T-helper 1 cell (primary cell): ENCODE results near the gene SHISA9.

Source experiments
- DNase-seq, 5 donors: peaks; one replicate each; pipeline ENCODE4 v3.0.0-alpha.2; 2012 to 2020

The SHISA9 gene

DNA sequence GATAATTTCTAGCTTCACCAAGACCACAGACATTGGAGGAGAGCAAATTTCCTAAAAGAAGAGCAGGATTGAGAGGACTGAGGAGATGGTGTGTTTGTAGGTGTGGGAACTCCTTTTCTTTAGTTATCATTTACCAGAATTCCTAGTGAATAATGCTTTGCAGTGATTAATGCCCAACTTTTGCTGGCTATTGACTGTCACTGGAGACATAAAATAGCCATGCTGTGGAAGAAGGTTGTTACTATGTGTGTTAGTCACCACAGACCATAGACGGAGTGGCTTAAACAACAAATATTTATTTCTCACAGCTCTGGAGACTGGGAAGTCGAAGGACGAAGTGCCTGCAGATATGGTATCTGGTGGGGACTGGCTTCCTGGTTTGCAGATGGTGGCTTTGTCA, 179.1 kb downstream of the SHISA9 start:
- DNase-seq, result no peak

- no peak for DNase-seq
These were observed 180.5 kb downstream of the SHISA9 start for GRCh38 chr16:13081825-13082331.

DNA sequence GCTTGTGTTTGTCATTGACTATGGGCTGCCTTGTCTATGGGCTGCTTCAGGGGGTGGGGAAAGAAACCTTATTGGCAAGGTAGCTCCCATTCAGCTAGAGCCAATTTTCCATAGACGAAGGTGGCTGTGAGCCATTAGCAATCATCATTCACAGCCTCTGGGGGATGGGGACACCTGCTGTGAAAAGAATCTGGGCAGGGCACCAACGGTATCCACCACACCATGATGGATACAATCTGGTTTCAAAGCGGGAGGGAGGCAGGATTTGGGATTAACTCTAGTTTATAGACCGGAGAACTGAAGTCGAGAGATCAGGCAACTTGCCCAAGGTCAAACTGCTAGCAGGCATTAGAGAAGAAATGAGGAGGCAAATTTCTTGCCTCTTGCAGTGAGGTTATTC, 182.3 kb downstream of the SHISA9 start:
- DNase-seq, result no peak

GRCh38 chr16:13084331-13084730, 182.9 kb downstream of the SHISA9 start:
- DNase-seq, result no peak

GRCh38 chr16:13093661-13094060, 192.3 kb downstream of the SHISA9 start:
- DNase-seq, result no peak

- DNase-seq, result no peak
These were observed 193.7 kb downstream of the SHISA9 start for GRCh38 chr16:13095061-13095460.

GRCh38 chr16:13098536-13098935, 197.1 kb downstream of the SHISA9 start:
- no peak for DNase-seq

DNA sequence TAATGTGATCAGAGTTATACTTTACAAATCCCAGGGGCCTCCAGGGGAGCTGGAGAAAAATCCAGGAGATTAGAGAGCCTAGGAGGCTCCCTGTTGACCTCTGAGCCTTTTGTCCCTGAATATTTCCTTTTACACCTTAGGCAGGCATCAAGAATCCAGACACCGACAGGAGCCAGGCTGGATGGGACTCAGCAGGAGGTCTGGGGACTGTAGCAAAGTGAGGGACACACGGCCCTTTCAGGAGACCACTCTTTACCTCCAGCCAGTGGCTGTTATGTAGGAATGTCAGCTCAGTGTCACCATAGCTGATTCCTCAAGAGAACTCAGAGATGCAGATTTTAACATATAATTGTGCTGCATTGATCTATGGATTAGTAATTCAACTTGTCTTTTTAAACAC, 198.4 kb downstream of the SHISA9 start:
- no peak for DNase-seq

DNA sequence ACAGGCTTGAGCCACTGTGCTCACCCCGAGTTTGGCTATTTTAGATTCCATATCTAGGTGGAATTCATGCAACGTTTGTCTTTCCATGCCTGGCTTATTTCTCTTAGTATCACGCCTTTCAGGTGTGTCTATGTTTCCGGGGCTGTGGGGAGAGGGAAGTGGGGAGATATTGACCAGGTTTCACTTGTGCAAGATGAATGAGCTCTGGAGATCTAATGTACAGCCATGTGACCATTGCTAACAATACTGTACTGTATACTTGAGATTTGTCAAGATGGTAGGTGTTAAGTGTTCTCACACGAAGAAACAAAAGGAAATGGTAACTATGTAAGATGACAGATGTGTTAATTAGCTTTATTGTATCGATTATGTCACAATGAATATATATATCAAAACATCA, 199.6 kb downstream of the SHISA9 start:
- DNase-seq, result no peak

- no peak for DNase-seq
These were observed 200.4 kb downstream of the SHISA9 start for GRCh38 chr16:13101828-13102227.

DNA sequence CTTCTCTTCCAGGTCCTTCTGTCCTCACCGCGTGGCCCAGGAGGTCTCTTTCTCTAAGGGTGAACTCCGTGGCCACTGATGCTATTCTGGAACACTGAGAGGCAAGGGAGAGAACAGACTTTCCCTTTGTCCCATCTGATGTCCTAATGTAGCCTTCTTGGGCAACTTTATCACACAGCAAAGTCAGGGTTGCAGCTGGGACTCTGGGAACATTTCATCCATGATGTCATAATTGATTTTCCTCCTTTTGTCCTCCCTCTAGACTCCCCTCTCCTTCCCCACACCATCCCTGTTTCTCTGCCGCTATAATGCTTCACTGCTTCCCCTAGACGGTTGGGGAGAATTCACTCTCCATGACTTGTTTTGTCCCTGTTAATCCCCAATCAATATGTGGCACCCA, 201.0 kb downstream of the SHISA9 start:
- no peak for DNase-seq

- no peak for DNase-seq
These were observed 202.6 kb downstream of the SHISA9 start for GRCh38 chr16:13103831-13104530.

DNA sequence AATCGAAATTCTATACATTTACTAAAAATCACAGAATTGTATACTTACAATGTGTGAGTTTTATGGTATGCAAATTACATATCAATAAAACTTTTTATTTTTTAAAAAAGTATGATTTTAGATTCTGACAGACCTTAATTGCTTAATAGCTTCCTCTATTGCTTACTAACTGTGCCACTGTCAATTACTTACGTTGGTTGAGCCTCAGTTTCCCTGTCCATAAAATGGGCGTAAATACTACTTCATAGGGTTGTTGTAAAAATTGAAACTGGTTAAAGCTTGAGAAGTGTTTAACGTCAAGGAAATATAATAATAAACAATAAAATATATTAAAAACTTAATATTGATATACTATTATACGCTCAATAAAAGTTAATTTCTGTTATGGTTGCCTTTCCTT, 203.4 kb downstream of the SHISA9 start:
- DNase-seq, result no peak

- DNase-seq, result no peak
These were observed 204.0 kb downstream of the SHISA9 start for GRCh38 chr16:13105427-13105826.

- no peak for DNase-seq
These were observed 205.1 kb downstream of the SHISA9 start for GRCh38 chr16:13106464-13106863.

- no peak for DNase-seq
These were observed 206.7 kb downstream of the SHISA9 start for GRCh38 chr16:13108126-13108525.

GRCh38 chr16:13109171-13109570, 207.8 kb downstream of the SHISA9 start:
- DNase-seq, result no peak

GRCh38 chr16:13110124-13110796, 208.9 kb downstream of the SHISA9 start:
- DNase-seq, result no peak

DNA sequence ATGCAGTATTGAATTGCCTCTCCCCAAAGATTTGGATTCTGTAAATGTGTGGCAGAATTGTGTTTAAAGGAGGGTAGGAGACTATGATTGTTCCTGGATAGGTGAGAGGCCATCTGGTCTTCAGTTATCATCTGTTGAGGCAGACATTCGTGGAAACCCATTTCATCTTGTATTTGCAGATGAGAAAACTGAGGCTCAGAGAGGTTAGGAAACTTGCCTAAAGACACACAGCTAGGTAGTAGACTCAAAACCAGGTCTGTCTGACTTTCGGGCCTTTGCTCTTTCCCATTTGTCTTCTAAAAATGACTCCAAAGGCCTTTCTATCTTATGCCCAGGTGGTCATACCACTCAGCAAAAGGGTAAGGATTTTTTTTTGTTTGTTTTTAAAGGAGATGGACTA, 210.3 kb downstream of the SHISA9 start:
- DNase-seq, result no peak

DNA sequence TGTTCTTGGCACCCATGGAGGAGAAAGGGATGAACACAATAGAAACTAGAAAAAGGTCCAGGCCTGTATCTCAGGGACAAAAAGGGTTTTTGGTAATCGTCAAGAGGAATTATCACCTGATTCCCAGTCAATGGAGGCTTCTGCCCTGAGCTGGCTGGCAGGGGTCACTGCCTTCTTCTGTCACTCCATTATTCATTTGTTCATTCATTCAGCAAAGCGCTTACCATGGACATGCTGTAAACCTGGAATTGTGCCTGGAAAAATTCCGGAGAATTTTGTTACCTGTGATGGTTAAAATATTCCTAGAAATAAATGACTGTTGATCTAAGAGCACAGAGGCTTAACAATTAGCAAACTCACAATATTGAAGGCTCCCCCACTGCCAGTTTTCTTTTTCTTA, 212.3 kb downstream of the SHISA9 start:
- DNase-seq, result no peak

DNA sequence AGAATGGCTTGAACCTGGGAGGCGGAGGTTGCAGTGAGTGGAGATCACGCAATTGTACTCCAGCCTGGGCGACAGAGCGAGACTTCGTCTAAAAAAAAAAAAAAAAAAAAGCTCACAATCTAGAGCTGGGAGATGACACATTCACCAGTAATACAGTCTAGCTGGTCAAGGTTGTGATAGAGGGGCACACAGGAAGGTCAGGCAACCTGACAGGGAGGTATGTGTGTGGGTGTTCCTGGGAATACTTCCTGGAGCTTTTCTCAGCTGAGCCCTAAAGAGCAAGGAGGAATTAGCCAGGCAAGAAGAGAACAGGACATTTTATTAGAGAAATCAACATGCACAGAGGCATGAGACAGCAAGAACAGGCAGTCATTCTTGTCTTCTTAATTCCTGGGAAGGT, 216.7 kb downstream of the SHISA9 start:
- DNase-seq, result no peak

DNA sequence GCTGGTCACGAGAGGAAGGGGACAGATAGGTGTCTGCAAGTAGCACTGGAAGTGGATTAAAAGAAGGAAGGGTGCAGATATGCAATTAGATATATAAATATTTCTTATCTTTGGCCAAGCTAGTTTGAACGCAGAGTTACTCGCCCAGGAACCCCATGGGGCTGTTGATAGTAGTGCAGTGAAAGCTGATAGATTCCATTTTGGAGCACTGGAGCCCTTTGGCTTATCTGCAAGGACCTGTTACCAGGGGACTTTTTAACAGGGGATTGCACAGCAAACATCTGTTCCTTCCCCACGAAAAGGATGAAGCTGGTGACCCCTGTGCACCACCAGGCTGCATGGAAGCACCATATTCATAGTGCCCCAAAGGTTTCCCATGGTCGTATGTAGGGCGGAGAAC, 218.7 kb downstream of the SHISA9 start:
- no peak for DNase-seq

DNA sequence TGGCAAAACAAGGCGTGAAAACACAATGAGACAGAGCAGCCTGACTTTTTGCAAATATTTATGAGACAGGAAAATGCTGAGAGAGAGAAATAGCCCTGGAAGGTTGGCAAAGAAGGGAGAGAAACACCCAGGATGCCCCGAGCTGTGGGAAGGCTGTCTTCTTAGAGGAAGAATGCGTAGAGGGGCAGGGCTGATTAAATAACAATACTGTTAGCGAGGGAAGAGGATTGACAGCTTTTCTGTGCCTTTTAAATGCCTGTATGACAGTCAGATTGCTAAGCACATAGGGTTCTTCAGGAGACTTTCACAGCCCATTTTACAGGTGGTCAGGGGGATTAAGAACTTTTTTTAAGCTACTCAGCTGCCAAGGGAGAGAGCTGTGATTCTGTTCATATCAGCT, 219.2 kb downstream of the SHISA9 start:
- no peak for DNase-seq

- DNase-seq, result no peak
These were observed 222.6 kb downstream of the SHISA9 start for GRCh38 chr16:13123991-13124390.

GRCh38 chr16:13127144-13127543, 225.7 kb downstream of the SHISA9 start:
- no peak for DNase-seq
